ENCODE results near the gene SCG5.

SCG5 gene

DNA sequence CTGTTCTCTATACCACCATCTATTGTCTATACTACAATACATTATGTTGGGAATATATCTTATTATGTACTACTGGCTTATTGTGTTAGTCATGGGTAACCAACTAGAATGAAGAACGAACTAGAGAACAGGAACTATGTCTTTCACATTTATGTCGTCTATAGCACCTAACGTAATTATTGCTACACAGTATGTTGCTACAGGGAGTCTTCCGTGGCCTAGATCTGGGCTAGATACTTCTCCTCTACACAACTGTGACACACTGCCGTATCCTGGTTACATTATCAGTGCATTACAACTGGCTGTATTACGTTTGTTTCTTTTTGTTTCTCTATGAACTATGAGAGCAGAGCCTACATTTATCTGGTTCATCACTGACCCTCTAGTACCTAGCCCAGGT, 34.0 kb downstream of the SCG5 start:
- Histone ChIP-seq H3K27me3 (no peaks in the 10 kb centered on the region), H3K9me3 (no peaks in the 10 kb centered on the region), H3K9ac (no peak overlapping the region), H3K4me1 (peaks cover 40% of the 10 kb centered on the region), H3K4me2 (no peak overlapping the region), H3K27ac (no peak overlapping the region), H4K20me1 (no peaks in the 10 kb centered on the region), H3K4me3 (no peak overlapping the region), H3K36me3 (no peaks in the 10 kb centered on the region)
- no peak for TF ChIP-seq Cebpa-rat (IDR thresholded peaks at IDR 0.05)

DNA sequence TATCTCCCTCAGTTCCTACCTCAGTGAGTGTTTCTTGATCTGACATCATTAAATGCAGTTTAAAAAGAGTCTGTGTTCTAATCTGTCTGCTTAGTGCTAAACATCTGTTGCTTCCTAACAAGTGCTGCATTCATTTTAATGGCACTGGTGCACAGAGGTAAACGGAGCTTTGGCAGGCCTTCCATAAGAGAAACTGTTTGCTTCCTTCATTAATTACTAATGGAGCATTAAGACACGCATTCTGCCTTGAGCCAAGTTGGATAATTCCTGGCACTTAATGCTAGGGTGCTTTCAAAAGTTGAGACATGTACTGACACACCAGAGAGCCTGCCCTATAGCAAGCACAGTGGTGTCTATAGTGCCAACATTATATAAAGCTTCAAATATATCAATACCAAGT, 34.7 kb downstream of the SCG5 start:
- TF ChIP-seq Cebpa-rat (IDR thresholded peaks at IDR 0.05) = no peak
- peaks cover 33% of the 10 kb centered on the region for H3K4me1 ChIP-seq
- no peaks in the 10 kb centered on the region for H3K27me3 ChIP-seq
- no peak overlapping the region for H3K4me2 ChIP-seq
- H3K4me3 ChIP-seq = no peak overlapping the region
- H4K20me1 ChIP-seq = no peaks in the 10 kb centered on the region
- H3K27ac ChIP-seq = no peak overlapping the region
- H3K9ac ChIP-seq = no peak overlapping the region
- H3K9me3 ChIP-seq = no peaks in the 10 kb centered on the region
- no peaks in the 10 kb centered on the region for H3K36me3 ChIP-seq

DNA sequence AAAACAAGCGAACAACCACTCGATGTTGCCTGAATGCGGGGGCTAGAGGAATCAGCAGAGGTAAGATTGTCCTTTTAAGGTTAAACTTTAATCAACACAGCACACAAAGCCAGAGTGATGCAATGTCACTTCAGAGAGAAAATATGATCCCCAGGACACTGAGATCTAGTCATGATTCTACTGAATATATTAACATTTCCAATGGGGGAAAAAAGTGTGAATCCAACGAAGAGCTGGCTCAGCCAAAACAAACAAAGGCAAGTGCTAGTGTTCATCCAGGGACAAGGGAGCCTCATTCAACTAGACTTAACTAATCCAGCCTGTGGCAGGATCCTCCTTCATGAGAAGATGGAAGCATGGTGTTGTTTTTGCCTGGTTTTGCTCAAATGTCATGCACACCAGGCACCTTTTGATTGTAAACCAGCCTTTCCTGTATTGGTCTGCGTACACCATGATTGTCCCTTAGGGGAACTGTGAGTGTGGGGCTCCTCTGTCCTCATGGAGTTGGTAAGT, 35.8 kb downstream of the SCG5 start:
- peaks cover 21% of the 10 kb centered on the region for H3K4me1 ChIP-seq
- no peaks in the 10 kb centered on the region for H3K9me3 ChIP-seq
- H3K27ac ChIP-seq = no peak overlapping the region
- no peaks in the 10 kb centered on the region for H4K20me1 ChIP-seq
- peak overlapping the region; percentile 13; the same call in 1 of the 2 replicates for H3K4me2 ChIP-seq
- H3K9ac ChIP-seq = no peak overlapping the region
- no peaks in the 10 kb centered on the region for H3K36me3 ChIP-seq
- H3K27me3 ChIP-seq = no peaks in the 10 kb centered on the region
- TF ChIP-seq Cebpa-rat (IDR thresholded peaks at IDR 0.05) = no peak
- no peak overlapping the region for H3K4me3 ChIP-seq

DNA sequence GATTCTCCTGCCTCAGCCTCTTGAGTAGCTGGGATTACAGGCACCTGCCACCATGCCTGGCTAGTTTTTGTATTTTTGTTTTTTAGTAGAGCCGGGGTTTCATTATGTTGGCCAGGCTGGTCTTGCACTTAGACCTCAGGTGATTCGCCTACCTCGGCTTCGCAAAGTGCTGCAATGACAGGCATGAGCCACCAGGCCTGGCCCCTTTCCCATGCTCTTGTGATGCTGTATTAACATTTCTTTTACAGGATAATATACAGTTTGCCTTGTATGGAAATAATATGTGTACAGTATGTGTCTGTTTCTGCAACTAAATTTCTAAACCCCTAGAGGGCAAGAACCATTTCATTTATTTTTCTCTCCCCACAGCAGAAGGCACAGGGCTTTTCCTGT, 37.8 kb downstream of the SCG5 start:
- H4K20me1 ChIP-seq = no peaks in the 10 kb centered on the region
- peak overlapping the region; percentile 50 for H3K4me2 ChIP-seq
- no peaks in the 10 kb centered on the region for H3K36me3 ChIP-seq
- TF ChIP-seq Cebpa-rat (IDR thresholded peaks at IDR 0.05) = no peak
- no peaks in the 10 kb centered on the region for H3K27me3 ChIP-seq
- no peak overlapping the region for H3K4me3 ChIP-seq
- H3K9ac ChIP-seq = no peak overlapping the region
- no peak overlapping the region for H3K27ac ChIP-seq
- no peaks in the 10 kb centered on the region for H3K9me3 ChIP-seq
- peaks cover 16% of the 10 kb centered on the region for H3K4me1 ChIP-seq

DNA sequence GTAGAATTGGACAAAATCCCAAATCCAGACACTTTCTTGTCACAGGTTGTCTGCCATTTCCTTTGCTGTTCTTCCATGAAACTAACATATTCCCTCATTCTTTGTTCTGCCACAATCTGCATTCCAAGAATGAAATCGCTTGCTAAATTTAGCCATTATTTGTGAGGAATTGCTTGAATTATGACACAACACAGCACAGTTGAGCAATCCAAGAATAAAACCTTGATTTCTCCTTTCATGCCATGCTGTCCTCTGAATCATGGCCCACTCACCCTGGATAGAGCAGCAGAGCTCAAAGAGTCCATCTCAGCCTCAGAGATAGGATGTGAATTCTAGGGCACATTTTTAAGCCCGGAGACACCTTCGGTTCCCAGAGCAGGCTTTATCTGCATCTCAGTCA, 41.1 kb downstream of the SCG5 start:
- no peak overlapping the region for H3K27ac ChIP-seq
- H4K20me1 ChIP-seq = no peaks in the 10 kb centered on the region
- H3K4me3 ChIP-seq = no peak overlapping the region
- no peaks in the 10 kb centered on the region for H3K36me3 ChIP-seq
- no peaks in the 10 kb centered on the region for H3K27me3 ChIP-seq
- H3K9ac ChIP-seq = no peak overlapping the region
- no peak overlapping the region for H3K4me2 ChIP-seq
- no peak for TF ChIP-seq Cebpa-rat (IDR thresholded peaks at IDR 0.05)
- no peaks in the 10 kb centered on the region; the same call in 1 of the 2 replicates for H3K9me3 ChIP-seq
- H3K4me1 ChIP-seq = peaks cover 20% of the 10 kb centered on the region

DNA sequence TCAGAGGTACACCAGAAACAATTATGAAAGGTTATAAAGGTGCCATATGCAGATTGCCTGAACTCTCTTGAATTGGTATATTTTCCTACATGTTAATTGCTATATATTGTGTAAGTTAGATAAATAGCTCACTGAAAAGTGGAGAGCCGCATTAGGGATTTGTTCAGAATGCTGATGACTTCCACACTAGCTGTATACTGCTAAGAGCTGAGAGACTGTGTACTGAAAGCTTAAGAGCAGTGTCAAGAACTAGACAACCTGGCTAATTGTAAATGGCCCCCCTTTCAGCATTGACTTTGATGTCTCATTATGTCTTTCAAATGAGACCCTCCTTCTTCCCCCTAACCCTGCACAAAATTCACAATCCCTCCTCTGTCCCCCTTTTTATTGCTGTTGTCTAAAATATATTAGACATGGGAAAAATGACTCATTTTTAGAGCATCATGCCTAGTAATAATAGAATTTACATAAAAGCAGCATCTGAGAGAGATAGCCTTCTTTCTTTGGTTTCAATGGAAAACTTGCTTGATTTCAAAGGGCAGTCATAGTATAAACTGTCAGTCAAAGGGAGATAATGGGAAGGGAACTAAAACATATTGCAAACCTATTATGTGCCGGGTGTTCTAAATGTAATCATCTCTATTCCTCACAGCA, 41.6 kb downstream of the SCG5 start:
- Histone ChIP-seq H3K9me3 (no peaks in the 10 kb centered on the region; the same call in 1 of the 2 replicates), H3K4me3 (no peak overlapping the region), H3K4me1 (peaks cover 20% of the 10 kb centered on the region), H3K4me2 (no peak overlapping the region), H3K27ac (no peak overlapping the region), H4K20me1 (no peaks in the 10 kb centered on the region), H3K27me3 (no peaks in the 10 kb centered on the region), H3K36me3 (no peaks in the 10 kb centered on the region), H3K9ac (no peak overlapping the region)
- no peak for TF ChIP-seq Cebpa-rat (IDR thresholded peaks at IDR 0.05)

DNA sequence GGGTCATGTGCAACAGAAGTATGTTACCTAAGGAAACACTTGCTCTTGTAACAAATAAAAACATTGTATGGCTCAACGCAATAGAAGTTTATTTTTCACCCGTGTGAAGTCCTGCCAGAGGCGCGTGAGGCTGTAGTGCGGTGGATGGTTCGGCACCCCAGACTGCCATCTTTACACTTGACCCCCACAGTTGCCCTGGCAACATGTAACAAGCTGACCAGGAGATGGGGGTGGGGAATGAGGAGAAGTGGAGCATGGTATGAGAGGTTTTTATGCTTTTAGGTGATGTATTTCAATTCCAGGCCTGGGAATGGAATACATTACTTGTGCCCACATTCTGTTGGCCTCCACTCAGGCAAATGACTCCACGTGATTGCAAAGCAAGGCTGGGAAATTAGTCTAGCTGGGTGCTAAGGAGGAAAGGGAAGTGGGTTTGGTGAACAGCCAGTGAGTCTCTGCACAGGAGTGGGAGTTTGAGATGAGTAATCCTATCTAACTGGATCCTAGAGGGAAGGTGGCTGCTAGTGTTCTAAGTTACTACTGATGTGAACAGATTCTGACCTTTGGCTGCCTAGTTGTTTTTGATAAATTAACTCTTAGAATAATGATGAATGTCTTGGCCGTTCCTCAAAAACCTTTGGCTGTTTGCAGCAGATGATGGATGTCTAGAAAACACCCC, 42.5 kb downstream of the SCG5 start:
- peaks cover 19% of the 10 kb centered on the region for H3K4me1 ChIP-seq
- no peak for TF ChIP-seq Cebpa-rat (IDR thresholded peaks at IDR 0.05)
- no peaks in the 10 kb centered on the region; the same call in 1 of the 2 replicates for H3K9me3 ChIP-seq
- no peaks in the 10 kb centered on the region for H3K36me3 ChIP-seq
- H3K4me2 ChIP-seq = peak overlapping the region; percentile 31
- no peak overlapping the region for H3K9ac ChIP-seq
- no peaks in the 10 kb centered on the region for H3K27me3 ChIP-seq
- no peak overlapping the region for H3K27ac ChIP-seq
- H4K20me1 ChIP-seq = no peaks in the 10 kb centered on the region
- no peak overlapping the region for H3K4me3 ChIP-seq

DNA sequence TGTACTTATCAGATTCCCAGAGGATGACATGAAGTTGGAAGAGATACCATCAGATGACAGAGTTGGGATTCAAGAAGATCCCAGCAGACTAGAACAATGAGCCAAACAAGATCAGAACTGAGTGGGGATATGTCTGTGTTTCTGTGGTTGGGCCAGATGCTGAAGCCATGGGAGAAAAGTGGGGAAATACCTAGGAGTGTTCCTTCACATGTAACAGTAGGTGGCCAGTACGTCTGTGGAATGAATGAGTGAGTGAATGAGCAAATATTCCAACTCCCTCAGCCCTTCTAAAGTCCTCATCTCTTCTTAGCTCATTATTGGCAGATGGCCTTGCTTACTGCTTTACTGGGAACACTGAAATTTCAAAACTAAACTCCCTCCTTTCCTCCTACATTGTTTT, 44.1 kb downstream of the SCG5 start:
- Histone ChIP-seq H3K9ac (no peak overlapping the region), H3K4me2 (no peak overlapping the region), H3K27me3 (no peaks in the 10 kb centered on the region), H3K9me3 (no peaks in the 10 kb centered on the region; the same call in 1 of the 2 replicates), H4K20me1 (no peaks in the 10 kb centered on the region), H3K4me3 (no peak overlapping the region), H3K27ac (no peak overlapping the region), H3K36me3 (no peaks in the 10 kb centered on the region), H3K4me1 (peaks cover 10% of the 10 kb centered on the region)
- no peak for TF ChIP-seq Cebpa-rat (IDR thresholded peaks at IDR 0.05)

DNA sequence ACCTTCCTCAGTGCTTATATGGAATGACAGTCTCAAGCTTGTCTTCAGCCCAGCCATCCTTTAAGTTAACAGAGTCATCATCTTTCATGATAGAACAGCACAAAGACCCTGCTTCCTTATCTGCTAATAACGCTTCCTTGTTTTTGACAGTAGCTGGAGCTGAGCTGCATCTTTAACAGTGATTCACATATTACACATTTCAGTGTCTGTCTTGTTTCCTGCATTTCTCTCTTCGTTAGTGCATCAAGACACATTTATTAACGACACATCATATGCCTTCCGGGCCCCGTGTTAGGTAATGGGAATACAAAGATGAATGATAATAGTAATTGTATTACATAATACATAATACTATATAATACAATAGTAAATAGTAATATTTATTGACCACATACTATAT, 46.0 kb downstream of the SCG5 start:
- no peaks in the 10 kb centered on the region for H3K36me3 ChIP-seq
- no peaks in the 10 kb centered on the region for H4K20me1 ChIP-seq
- no peak overlapping the region for H3K4me2 ChIP-seq
- no peak overlapping the region for H3K27ac ChIP-seq
- no peak overlapping the region for H3K9ac ChIP-seq
- TF ChIP-seq Cebpa-rat (IDR thresholded peaks at IDR 0.05) = no peak
- H3K27me3 ChIP-seq = no peaks in the 10 kb centered on the region
- no peak overlapping the region for H3K4me3 ChIP-seq
- no peaks in the 10 kb centered on the region; the same call in 1 of the 2 replicates for H3K9me3 ChIP-seq
- peaks cover 10% of the 10 kb centered on the region for H3K4me1 ChIP-seq

DNA sequence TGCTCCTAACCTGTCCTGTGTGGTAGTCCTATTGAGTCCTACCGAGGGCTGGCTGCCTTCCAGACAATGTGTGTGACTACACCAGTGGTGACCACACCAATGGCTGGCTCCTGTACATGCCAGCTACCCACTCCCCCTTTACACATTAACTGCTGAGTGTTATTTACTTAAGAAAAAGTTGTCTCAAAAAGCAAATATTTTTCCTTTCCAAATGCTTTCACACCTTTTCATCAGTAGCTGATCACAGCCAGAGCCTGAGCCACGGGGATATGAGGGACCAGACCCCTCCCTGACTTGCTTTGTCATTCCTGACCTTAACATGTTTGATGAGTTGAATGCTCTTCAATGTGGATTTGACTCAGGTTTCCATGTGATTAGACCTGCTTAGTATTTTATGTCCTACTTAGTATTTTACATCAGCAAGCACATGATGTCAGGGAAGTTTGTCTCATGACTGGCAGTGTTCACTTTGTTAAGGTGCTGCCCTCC, 46.7 kb downstream of the SCG5 start:
- no peak for TF ChIP-seq Cebpa-rat (IDR thresholded peaks at IDR 0.05)
- Histone ChIP-seq H3K9ac (no peak overlapping the region), H3K4me2 (no peak overlapping the region), H3K27ac (no peak overlapping the region), H3K27me3 (no peaks in the 10 kb centered on the region), H4K20me1 (no peaks in the 10 kb centered on the region), H3K9me3 (no peaks in the 10 kb centered on the region; the same call in 1 of the 2 replicates), H3K4me1 (peaks cover 10% of the 10 kb centered on the region), H3K4me3 (no peak overlapping the region), H3K36me3 (no peaks in the 10 kb centered on the region)
